Esophagus squamous epithelium (tissue), 5 donors: ENCODE data around the gene ACACA. TPM values are rescaled to one million over a fixed set of nuclear protein-coding genes. Genes with fewer than 3 reads are reported as not detected.

Experiments used
- DNase-seq: peaks from one replicate; lab custom pipeline; 2025; lab: John Stamatoyannopoulos, UW
- H3K27ac ChIP-seq, 4 donors: fragments of 200-600 bp; sonication (generic); one replicate each; pipeline ENCODE4 v1.5.1; 2016 to 2019; ENCODE audit warnings: mild to moderate bottlenecking in 1 of 4
- H3K27me3 ChIP-seq, 4 donors: fragments of 200-600 bp; sonication (generic); 1 replicate in 3 of 4; 2 replicates in 1 of 4; pipeline versions ENCODE4 v1.5.1 to v1.6.0; 2017 to 2021; ENCODE audit warnings: antibody characterized with exemption in 1 of 4
- H3K36me3 ChIP-seq, 3 donors: fragments of 200-600 bp; sonication (generic); one replicate each; pipeline ENCODE4 v1.5.1; 2016 to 2019
- H3K4me1 ChIP-seq, 3 donors: fragments of 200-600 bp; sonication (generic); one replicate each; pipeline ENCODE4 v1.5.1; 2017 to 2019
- H3K4me3 ChIP-seq, 4 donors: fragments of 200-600 bp; sonication (generic); 1 replicate in 3 of 4; 2 replicates in 1 of 4; pipeline ENCODE4 v1.5.1; 2016 to 2019; ENCODE audit warnings: mild to moderate bottlenecking in 2 of 4, moderate library complexity in 1 of 4
- H3K9me3 ChIP-seq, 3 donors: fragments of 200-600 bp; sonication (generic); one replicate each; pipeline ENCODE4 v1.5.1; 2016 to 2019
- CTCF ChIP-seq, 6 experiments: fragments of 450-650 bp in 4 of 6; fragments of 200-600 bp in 2 of 6; sonication (generic) in 2 of 6; IDR thresholded peaks; one replicate each; pipeline ENCODE4 v1.5.1; 2016 to 2019; ENCODE audit warnings: antibody characterized with exemption in 6 of 6, mild to moderate bottlenecking in 4 of 6, moderate library complexity in 4 of 6
- POLR2A ChIP-seq, 4 donors: fragments of 450-650 bp; IDR thresholded peaks; one replicate each; pipeline ENCODE4 v1.6.1; 2017; ENCODE audit warnings: antibody characterized with exemption in 4 of 4, mild to moderate bottlenecking in 4 of 4, moderate library complexity in 3 of 4
- WGBS, 2 donors: methylation state at CpG; one replicate each; pipeline ENCODE4 v1.1.5; 2018; 5-methylcytosine and 5-hydroxymethylcytosine counted together
- intact Hi-C: fragments of 100-400 bp; cut with DNase I; formaldehyde crosslinking; loops from one replicate; pipeline ENCODE4 v1.15.0; 2022
- total RNA-seq, 4 donors: library from RNA; depleted of rRNA; stranded (reverse); fragments of >200 nt; gene quantifications; one replicate each; pipeline ENCODE4 v1.1.0, GENCODE V29; 2016
- donor health status: DM: yes; HTN: yes; CAD: no.

The ACACA gene
- total RNA-seq, 4 donors from 2014 or later, result 34.5 to 81.0 (median 55.8) TPM

DNA sequence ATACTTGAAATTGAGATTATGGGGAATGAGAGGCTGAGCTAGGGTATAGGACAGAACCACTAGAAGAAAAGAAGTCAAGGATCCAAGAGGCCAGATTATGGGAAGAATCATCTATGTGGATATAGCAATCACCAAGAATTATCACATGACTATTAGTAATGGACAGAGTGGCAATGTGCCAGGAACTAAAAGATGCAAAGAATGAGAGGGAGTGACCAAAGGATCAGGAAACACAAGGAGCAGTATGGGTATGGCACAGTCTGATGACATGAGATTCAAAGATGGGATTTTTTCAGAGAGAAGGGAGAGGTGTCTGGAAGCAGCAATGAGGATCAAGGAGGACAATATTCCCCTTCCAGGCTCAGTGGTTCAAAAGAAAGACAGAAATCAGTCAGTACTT, 245.7 kb downstream of the ACACA start:
- Histone ChIP-seq H3K4me1 (peaks cover 0 to 28% (median 4%) of the 10 kb centered on the region in 3 donors), H3K27me3 (no peaks in the 10 kb centered on the region), H3K9me3 (no peaks in the 10 kb centered on the region), H3K27ac (peak overlapping the region in 2 of 4 donors; percentile 15 to 30), H3K36me3 (peaks cover 0 to 38% (median 0%) of the 10 kb centered on the region in 3 donors), H3K4me3 (no peak overlapping the region)
- DNase-seq, result no peak
- TF ChIP-seq POLR2A (IDR thresholded peaks at IDR 0.05), result no peak
- TF ChIP-seq CTCF (IDR thresholded peaks at IDR 0.05), result no peak
- intact Hi-C loops, result no loop called here

DNA sequence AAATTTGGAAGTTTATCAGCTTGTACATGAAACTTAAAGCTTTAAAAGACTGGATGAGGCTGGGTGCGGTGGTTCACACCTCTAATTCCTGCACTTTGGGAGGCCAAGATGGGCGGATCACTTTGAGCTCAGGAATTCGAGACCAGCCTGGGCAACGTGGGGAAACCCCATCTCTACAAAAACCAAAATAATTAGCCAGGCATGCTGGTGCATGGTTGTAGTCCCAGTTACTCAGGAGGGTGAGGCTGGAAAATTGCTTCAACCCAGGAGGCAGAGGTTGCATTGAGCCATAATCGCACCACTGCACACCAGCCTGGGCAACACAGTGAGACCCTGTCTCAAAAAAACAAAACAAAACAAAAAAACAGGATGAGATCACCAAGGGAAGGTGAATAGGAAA, 248.3 kb downstream of the ACACA start:
- DNase-seq, result no peak
- intact Hi-C loops, result no loop called here
- Histone ChIP-seq H3K36me3 (peaks cover 0 to 63% (median 0%) of the 10 kb centered on the region in 3 donors), H3K27me3 (no peaks in the 10 kb centered on the region), H3K4me3 (no peak overlapping the region), H3K4me1 (peaks cover 0 to 28% (median 4%) of the 10 kb centered on the region in 3 donors), H3K27ac (peak overlapping the region; percentile 2 to 41 (median 29)), H3K9me3 (no peaks in the 10 kb centered on the region)
- 36 to 45% methylated on average over 5 of the region's 5 CpGs for WGBS, 2 donors
- TF ChIP-seq POLR2A (IDR thresholded peaks at IDR 0.05) (no peak), CTCF (IDR thresholded peaks at IDR 0.05) (no peak)

GRCh38 chr17:37148156-37148555, 258.5 kb downstream of the ACACA start:
- Histone ChIP-seq H3K27ac (no peak overlapping the region), H3K4me3 (no peak overlapping the region), H3K27me3 (no peaks in the 10 kb centered on the region), H3K4me1 (peaks cover 0 to 21% (median 0%) of the 10 kb centered on the region in 3 donors), H3K36me3 (peaks cover 0 to 76% (median 0%) of the 10 kb centered on the region in 3 donors), H3K9me3 (no peaks in the 10 kb centered on the region)
- 58 to 68% methylated on average over 2 of the region's 2 CpGs for WGBS, 2 donors
- DNase-seq, result no peak
- intact Hi-C loops, result no loop called here
- no peak for TF ChIP-seq POLR2A (IDR thresholded peaks at IDR 0.05)
- TF ChIP-seq CTCF (IDR thresholded peaks at IDR 0.05), result no peak

- Histone ChIP-seq H3K4me1 (peaks cover 0 to 21% (median 0%) of the 10 kb centered on the region in 3 donors), H3K27me3 (no peaks in the 10 kb centered on the region), H3K4me3 (peak overlapping the region in 1 of 4 donors; percentile 10), H3K27ac (peak overlapping the region in 3 of 4 donors; percentile 33 to 50 (median 36)), H3K9me3 (no peaks in the 10 kb centered on the region), H3K36me3 (peaks cover 0 to 70% (median 0%) of the 10 kb centered on the region in 3 donors)
- intact Hi-C loops, result no loop called here
- TF ChIP-seq POLR2A (IDR thresholded peaks at IDR 0.05) (no peak), CTCF (IDR thresholded peaks at IDR 0.05) (no peak)
- WGBS, 2 donors, result 25 to 52% methylated on average over 4 of the region's 4 CpGs
- no peak for DNase-seq
These were observed 259.3 kb downstream of the ACACA start for GRCh38 chr17:37147301-37147812.

DNA sequence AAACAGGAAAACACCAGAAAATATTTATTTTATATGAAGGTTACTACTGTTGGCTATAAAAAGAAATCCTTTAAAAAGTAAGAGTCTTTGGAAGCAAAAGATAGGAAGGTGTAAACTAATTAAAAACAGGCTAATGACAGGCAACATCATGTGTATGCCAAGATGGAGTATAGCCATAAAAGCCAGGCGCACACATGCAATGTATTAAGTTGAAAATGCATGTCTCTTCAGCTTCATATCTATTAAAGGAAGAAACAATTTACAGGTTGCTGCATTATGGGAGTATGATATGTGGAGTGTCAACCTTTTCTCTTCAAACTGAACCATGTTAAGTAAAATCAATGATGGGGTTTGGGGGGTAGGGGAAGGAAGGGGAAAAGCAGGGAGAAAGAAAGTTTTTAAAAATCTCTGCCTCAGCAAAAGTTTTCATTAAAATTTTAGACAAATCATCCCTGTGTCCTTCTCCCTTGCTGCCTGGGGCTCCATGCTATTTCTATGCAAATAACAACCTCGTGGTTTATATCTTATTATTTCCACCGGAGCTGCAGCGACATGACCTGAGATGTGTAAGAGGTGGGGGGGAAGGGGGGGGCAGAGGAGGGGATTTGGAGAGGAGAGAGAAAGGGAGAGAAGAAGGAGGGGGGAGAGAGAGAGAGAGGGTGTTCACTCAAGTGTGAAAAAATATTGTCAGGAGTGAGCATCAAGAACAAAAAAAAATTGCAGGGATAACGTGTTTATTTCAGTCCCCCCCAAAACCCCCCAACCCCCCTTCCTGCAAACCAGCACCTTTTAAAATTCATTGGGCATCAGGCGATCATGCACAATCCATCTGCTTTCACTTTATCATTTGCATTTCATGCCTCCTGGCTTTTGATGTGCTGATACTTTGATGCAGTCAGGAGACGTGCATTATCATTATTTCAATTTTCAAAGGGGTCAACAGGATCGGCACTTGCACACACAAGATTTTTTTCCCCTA, 260.3 kb downstream of the ACACA start:
- H3K4me1 ChIP-seq, result peaks cover 0 to 21% (median 0%) of the 10 kb centered on the region in 3 donors
- 39 to 63% methylated on average over 8 of the region's 8 CpGs for WGBS, 2 donors
- no peak for TF ChIP-seq CTCF (IDR thresholded peaks at IDR 0.05)
- TF ChIP-seq POLR2A (IDR thresholded peaks at IDR 0.05), result no peak
- no peaks in the 10 kb centered on the region for H3K9me3 ChIP-seq
- no peak overlapping the region for H3K4me3 ChIP-seq
- no peak for DNase-seq
- H3K27ac ChIP-seq, result peak overlapping the region in 3 of 4 donors; percentile 33 to 50 (median 36)
- intact Hi-C loops, result no loop called here
- H3K36me3 ChIP-seq, result peaks cover 0 to 67% (median 0%) of the 10 kb centered on the region in 3 donors
- no peaks in the 10 kb centered on the region for H3K27me3 ChIP-seq
